GM18873 (cell line): ENCODE measurements around the gene KLHDC9.

Experiments
- ATAC-seq: cut with Tn5 transposase; IDR thresholded peaks from one replicate; pipeline ENCODE4 v1.9.1; 2021; ENCODE audit warnings: mild to moderate bottlenecking, moderate library complexity, moderate number of reproducible peaks; ENCODE audit not compliant: unreplicated experiment, low FRiP score

Gene KLHDC9

GRCh38 chr1:161128591-161129420, 30.6 kb downstream of the KLHDC9 start:
- ATAC-seq: no peak

DNA sequence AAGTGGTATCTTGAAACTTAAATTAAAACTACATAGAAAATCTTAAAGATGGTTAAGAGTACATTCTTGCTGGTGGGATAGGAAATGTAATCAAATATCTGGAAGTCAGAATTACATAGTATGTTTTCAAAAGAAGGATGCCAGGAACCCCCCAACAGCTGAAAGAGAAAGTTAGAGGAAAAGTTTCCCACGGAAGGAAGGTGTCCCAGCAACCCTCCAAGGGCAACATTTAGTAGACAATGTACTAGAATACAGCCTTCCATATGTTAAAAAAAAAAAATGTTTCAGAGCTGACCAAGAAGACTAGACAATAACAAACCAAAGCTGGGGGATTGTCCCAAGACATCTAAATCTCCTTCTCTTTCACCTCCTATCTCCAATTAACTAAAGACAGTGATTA, 32.1 kb downstream of the KLHDC9 start:
- ATAC-seq: no peak

GRCh38 chr1:161131523-161132409, 33.6 kb downstream of the KLHDC9 start:
- no peak for ATAC-seq

GRCh38 chr1:161132410-161133219, 34.5 kb downstream of the KLHDC9 start, which contains the start of gene DEDD:
Gene DEDD (minus strand): TSS chr1:161132667. CDS start chr1:161124462, 8,205 bp downstream.
- ATAC-seq: peak; percentile 94

DNA sequence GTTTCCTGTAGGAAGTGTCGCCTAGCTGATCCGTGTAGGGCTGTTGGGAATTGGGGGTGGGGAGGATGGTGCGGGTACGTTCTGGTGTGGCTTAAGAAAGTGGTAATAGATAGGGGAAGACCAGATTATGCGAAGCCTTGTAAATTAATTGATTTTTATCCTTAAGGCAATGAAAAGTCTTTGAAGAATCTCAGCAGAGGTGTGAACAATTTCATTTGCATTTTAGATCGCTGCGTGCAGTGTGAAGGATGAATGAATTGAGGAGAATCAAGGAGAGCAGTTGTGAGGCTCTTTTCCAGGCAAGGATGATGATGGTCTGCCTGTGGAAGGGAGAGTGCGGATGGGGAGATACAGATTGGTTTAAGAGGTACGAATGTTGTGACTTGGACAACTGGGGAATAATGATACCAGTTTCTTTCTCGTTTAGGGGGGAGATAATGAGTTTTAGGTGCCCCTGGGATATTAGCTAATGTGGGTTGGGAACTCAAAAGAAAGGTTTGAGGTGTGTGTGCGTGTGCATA, 35.1 kb downstream of the KLHDC9 start:
- no peak for ATAC-seq

GRCh38 chr1:161137881-161138280, 39.7 kb downstream of the KLHDC9 start:
- ATAC-seq: no peak

DNA sequence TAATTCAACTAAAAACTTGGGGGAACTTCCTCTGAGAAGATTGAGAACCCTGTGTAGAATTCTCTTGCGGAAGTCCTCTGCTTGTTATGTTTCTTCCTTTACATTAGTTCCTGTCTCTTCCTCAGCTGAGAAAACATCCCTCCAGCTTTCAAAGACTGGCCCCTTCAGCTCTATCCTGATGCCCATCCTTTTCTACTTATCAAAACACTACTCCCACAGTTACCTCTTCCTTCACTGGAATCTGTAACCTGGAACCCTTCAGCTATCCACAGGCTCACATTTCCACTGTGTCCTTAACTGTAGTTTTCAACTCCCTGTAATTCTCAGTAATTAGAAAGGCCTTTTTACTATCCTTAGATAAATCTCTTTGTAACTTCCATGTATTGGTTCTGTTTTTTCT, 40.3 kb downstream of the KLHDC9 start:
- ATAC-seq: no peak

- ATAC-seq: no peak
Measured at GRCh38 chr1:161139766-161140165, 41.6 kb downstream of the KLHDC9 start.

GRCh38 chr1:161140755-161141400, 42.7 kb downstream of the KLHDC9 start:
- no peak for ATAC-seq

DNA sequence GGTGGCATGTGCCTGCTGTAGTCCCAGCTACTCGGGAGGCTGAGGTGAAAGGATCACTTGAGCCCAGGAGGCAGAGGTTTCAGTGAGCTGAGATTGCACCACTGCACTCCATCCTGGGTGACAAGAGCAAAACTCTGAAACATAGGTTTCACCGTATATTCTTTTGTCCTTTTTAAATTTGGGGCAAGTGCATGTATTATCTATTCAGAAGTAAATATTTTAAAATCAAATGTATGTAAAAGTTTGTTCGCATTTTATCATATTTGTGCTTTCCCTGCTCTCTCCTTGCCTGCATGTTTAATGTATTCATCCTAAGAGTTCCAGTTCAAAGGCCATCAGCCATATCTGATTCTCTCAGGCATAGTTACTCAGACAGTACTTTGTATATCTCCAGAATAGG, 47.7 kb downstream of the KLHDC9 start:
- ATAC-seq: no peak
